ENCODE results near the gene NMT1.

NMT1 gene

GRCh38 chr17:45114117-45114932 lies 53.2 kb downstream of the NMT1 start:
- no peaks in the 10 kb centered on the region for H3K9me3 ChIP-seq (ENCODE audit: insufficient read depth, low read length, severe bottlenecking)
- no peaks in the 10 kb centered on the region for H3K36me3 ChIP-seq (ENCODE audit: insufficient read depth, low read length)
- no peaks in the 10 kb centered on the region for H3K27me3 ChIP-seq (ENCODE audit: insufficient read depth, low read length, poor library complexity)
- H4K20me1 ChIP-seq (ENCODE audit: insufficient read depth, low read length) = peaks cover 2% of the 10 kb centered on the region; the same call in 1 of the 2 replicates
- H3K79me2 ChIP-seq (ENCODE audit: insufficient read depth, low read length) = no peaks in the 10 kb centered on the region
- no peaks in the 10 kb centered on the region for H3K4me1 ChIP-seq (ENCODE audit: insufficient read depth, low read length)
- DNase-seq (no peak), ATAC-seq (ENCODE audit: insufficient read depth, low read depth) (no peak)
- no peak overlapping the region for H3K4me3 ChIP-seq (ENCODE audit: low read depth in 1 of 2, low read length in 2 of 2)
- H3K27ac ChIP-seq (ENCODE audit: low read length) = no peak overlapping the region
- no peak overlapping the region for H3K4me2 ChIP-seq (ENCODE audit: insufficient read depth, low read length)
- no peak overlapping the region for H2AFZ ChIP-seq (ENCODE audit: low read depth, low read length)
- TF ChIP-seq EZH2 (IDR thresholded peaks at IDR 0.05; ENCODE audit: borderline replicate concordance, low read depth, low read length, severe bottlenecking) (no peak), CTCF (IDR thresholded peaks at IDR 0.05; ENCODE audit: borderline replicate concordance, extremely low read depth, low read length, poor library complexity, severe bottlenecking) (no peak)
- no peak overlapping the region for H3K9ac ChIP-seq (ENCODE audit: low read depth, low read length)

GRCh38 chr17:45115015-45115625 lies 54.0 kb downstream of the NMT1 start:
- no peak overlapping the region for H3K4me2 ChIP-seq (ENCODE audit: insufficient read depth, low read length)
- no peaks in the 10 kb centered on the region for H3K27me3 ChIP-seq (ENCODE audit: insufficient read depth, low read length, poor library complexity)
- ATAC-seq (ENCODE audit: insufficient read depth, low read depth) (no peak), DNase-seq (no peak)
- H3K4me1 ChIP-seq (ENCODE audit: insufficient read depth, low read length) = no peaks in the 10 kb centered on the region
- no peak overlapping the region for H3K9ac ChIP-seq (ENCODE audit: low read depth, low read length)
- no peak overlapping the region for H3K4me3 ChIP-seq (ENCODE audit: low read depth in 1 of 2, low read length in 2 of 2)
- no peak for TF ChIP-seq EZH2 (IDR thresholded peaks at IDR 0.05; ENCODE audit: borderline replicate concordance, low read depth, low read length, severe bottlenecking)
- TF ChIP-seq CTCF (IDR thresholded peaks at IDR 0.05; ENCODE audit: borderline replicate concordance, extremely low read depth, low read length, poor library complexity, severe bottlenecking) = no peak
- no peaks in the 10 kb centered on the region for H3K9me3 ChIP-seq (ENCODE audit: insufficient read depth, low read length, severe bottlenecking)
- no peaks in the 10 kb centered on the region for H3K79me2 ChIP-seq (ENCODE audit: insufficient read depth, low read length)
- H3K27ac ChIP-seq (ENCODE audit: low read length) = no peak overlapping the region
- H3K36me3 ChIP-seq (ENCODE audit: insufficient read depth, low read length) = no peaks in the 10 kb centered on the region
- no peaks in the 10 kb centered on the region; the same call in 1 of the 2 replicates for H4K20me1 ChIP-seq (ENCODE audit: insufficient read depth, low read length)
- H2AFZ ChIP-seq (ENCODE audit: low read depth, low read length) = no peak overlapping the region

- Histone ChIP-seq H3K27ac (ENCODE audit: low read length) (no peak overlapping the region), H3K4me3 (ENCODE audit: low read depth in 1 of 2, low read length in 2 of 2) (no peak overlapping the region), H3K9ac (ENCODE audit: low read depth, low read length) (no peak overlapping the region), H3K4me1 (ENCODE audit: insufficient read depth, low read length) (no peaks in the 10 kb centered on the region), H3K27me3 (ENCODE audit: insufficient read depth, low read length, poor library complexity) (no peaks in the 10 kb centered on the region), H3K36me3 (ENCODE audit: insufficient read depth, low read length) (no peaks in the 10 kb centered on the region), H3K4me2 (ENCODE audit: insufficient read depth, low read length) (no peak overlapping the region), H3K9me3 (ENCODE audit: insufficient read depth, low read length, severe bottlenecking) (no peaks in the 10 kb centered on the region), H2AFZ (ENCODE audit: low read depth, low read length) (no peak overlapping the region), H4K20me1 (ENCODE audit: insufficient read depth, low read length) (no peaks in the 10 kb centered on the region; the same call in 1 of the 2 replicates), H3K79me2 (ENCODE audit: insufficient read depth, low read length) (no peaks in the 10 kb centered on the region)
- ATAC-seq (ENCODE audit: insufficient read depth, low read depth) (no peak), DNase-seq (no peak)
- no peak for TF ChIP-seq CTCF (IDR thresholded peaks at IDR 0.05; ENCODE audit: borderline replicate concordance, extremely low read depth, low read length, poor library complexity, severe bottlenecking)
- TF ChIP-seq EZH2 (IDR thresholded peaks at IDR 0.05; ENCODE audit: borderline replicate concordance, low read depth, low read length, severe bottlenecking) = no peak
Observed at GRCh38 chr17:45115871-45116270, 54.8 kb downstream of the NMT1 start.
